GM12878 (cell line): ENCODE data around the gene SPIB.

ENCODE experiments used
- NFXL1 ChIP-seq: fragments of 450-650 bp; IDR thresholded peaks from 2 replicates; pipeline ENCODE4 v1.6.1; 2017; ENCODE audit warnings: antibody characterized with exemption, mild to moderate bottlenecking, borderline replicate concordance
- POLR2A ChIP-seq: IDR thresholded peaks from 2 replicates; pipeline ENCODE4 v1.6.1; 2011; ENCODE audit warnings: low read depth, mild to moderate bottlenecking, low read length
- TF ChIP-seq, protein P1 (sequence below): fragments of 450-650 bp; IDR thresholded peaks from 2 replicates; pipeline ENCODE4 v1.6.1; 2017; ENCODE audit warnings: low read depth, mild to moderate bottlenecking, moderate library complexity
- TF ChIP-seq, protein P2 (sequence below), 3 experiments: IDR thresholded peaks in 2 of 3; conservative IDR thresholded peaks in 1 of 3; 2 replicates each; pipeline ENCODE4 v1.5.1; 2011; ENCODE audit warnings: low read depth in 3 of 3, low read length in 3 of 3, mild to moderate bottlenecking in 3 of 3, control low read depth in 2 of 3, moderate library complexity in 2 of 3, inconsistent platforms in 1 of 3, mixed read lengths in 1 of 3; ENCODE audit not compliant: control insufficient read depth in 2 of 3, insufficient read depth in 1 of 3; ENCODE audit errors: extremely low read depth in 1 of 3

DNA sequence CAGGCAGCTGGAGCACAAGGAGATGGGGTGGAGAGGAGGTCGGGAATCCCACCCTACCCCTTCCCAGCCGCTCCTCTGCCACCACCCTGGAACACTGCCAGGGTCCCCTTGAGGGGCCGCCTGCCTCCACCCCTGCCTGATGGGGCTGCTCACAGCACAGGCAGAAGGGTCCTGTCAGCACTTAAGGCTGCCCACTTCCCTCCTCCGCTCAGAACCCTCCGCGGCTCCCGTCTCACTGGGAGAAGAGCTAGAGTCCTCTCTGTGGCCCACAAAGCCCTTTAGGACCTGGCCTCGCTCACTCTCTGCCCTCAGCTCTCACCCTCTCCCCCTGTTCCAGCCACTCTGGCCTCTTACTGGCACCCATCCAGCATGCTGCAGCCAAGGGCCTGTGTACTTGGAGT lies 38.0 kb upstream of the SPIB start:
- TF ChIP-seq POLR2A (no peak), NFXL1 (no peak)
- TF ChIP-seq, protein P1, sequence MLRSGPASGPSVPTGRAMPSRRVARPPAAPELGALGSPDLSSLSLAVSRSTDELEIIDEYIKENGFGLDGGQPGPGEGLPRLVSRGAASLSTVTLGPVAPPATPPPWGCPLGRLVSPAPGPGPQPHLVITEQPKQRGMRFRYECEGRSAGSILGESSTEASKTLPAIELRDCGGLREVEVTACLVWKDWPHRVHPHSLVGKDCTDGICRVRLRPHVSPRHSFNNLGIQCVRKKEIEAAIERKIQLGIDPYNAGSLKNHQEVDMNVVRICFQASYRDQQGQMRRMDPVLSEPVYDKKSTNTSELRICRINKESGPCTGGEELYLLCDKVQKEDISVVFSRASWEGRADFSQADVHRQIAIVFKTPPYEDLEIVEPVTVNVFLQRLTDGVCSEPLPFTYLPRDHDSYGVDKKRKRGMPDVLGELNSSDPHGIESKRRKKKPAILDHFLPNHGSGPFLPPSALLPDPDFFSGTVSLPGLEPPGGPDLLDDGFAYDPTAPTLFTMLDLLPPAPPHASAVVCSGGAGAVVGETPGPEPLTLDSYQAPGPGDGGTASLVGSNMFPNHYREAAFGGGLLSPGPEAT, result no peak
- TF ChIP-seq, protein P2, sequence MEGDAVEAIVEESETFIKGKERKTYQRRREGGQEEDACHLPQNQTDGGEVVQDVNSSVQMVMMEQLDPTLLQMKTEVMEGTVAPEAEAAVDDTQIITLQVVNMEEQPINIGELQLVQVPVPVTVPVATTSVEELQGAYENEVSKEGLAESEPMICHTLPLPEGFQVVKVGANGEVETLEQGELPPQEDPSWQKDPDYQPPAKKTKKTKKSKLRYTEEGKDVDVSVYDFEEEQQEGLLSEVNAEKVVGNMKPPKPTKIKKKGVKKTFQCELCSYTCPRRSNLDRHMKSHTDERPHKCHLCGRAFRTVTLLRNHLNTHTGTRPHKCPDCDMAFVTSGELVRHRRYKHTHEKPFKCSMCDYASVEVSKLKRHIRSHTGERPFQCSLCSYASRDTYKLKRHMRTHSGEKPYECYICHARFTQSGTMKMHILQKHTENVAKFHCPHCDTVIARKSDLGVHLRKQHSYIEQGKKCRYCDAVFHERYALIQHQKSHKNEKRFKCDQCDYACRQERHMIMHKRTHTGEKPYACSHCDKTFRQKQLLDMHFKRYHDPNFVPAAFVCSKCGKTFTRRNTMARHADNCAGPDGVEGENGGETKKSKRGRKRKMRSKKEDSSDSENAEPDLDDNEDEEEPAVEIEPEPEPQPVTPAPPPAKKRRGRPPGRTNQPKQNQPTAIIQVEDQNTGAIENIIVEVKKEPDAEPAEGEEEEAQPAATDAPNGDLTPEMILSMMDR (IDR thresholded peaks at IDR 0.05 in 2 of 3, conservative IDR thresholded peaks at IDR 0.05 in 1 of 3; ENCODE audit: control insufficient read depth in 2 of 3, extremely low read depth in 1 of 3, insufficient read depth in 1 of 3, low read depth in 3 of 3, low read length in 3 of 3), result no peak
